ENCODE measurements around the gene PCCA. TPM values are rescaled to one million over a fixed set of nuclear protein-coding genes. Genes with fewer than 3 reads are reported as not detected.

PCCA gene
- total and polyA plus RNA-seq, 2 donors from 2014 or later = 86.2 to 222 TPM

DNA sequence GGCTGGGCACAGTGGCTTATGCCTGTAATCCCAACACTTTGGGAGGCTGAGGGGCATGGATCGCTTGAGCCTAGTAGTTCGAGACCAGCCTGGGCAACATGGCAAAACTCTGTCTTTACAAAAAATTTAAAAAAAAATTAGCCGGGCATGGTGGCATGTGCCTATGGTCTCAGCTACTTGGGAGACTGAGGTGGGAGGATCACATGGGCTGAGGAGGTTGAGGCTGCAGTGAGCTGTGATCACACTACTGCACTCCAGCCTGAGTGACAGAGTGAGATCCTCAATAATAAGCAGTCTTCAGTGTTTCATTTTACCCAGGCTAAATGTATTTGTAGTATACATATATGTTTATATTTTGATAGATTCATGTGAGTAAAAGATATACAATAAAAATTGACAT is 414.7 kb downstream of the PCCA start:
- Histone ChIP-seq H3K9ac (ENCODE audit: low read length in 3 of 3) (no peak overlapping the region), H3K9me3 (ENCODE audit: control insufficient read depth in 2 of 3, insufficient read depth in 1 of 3, low read length in 3 of 3) (no peaks in the 10 kb centered on the region), H3K27me3 (ENCODE audit: control insufficient read depth, insufficient read depth, low read length) (no peaks in the 10 kb centered on the region), H3K27ac (ENCODE audit: low read depth in 2 of 2, low read length in 2 of 2) (no peak overlapping the region), H3K36me3 (ENCODE audit: control insufficient read depth in 2 of 3, insufficient read depth in 3 of 3, low read length in 3 of 3) (no peaks in the 10 kb centered on the region), H3K4me3 (ENCODE audit: low read length in 3 of 3) (no peak overlapping the region), H3K4me1 (ENCODE audit: control insufficient read depth in 2 of 3, insufficient read depth in 2 of 3, low read depth in 1 of 3, low read length in 3 of 3) (no peaks in the 10 kb centered on the region)
- intact Hi-C loops (cut with DNase I) = no loop called here
- TF ChIP-seq CTCF (IDR thresholded peaks at IDR 0.05; ENCODE audit: borderline replicate concordance, extremely low read depth, insufficient read depth) = no peak
- FAIRE-seq (no peak), DNase-seq (no peak)

DNA sequence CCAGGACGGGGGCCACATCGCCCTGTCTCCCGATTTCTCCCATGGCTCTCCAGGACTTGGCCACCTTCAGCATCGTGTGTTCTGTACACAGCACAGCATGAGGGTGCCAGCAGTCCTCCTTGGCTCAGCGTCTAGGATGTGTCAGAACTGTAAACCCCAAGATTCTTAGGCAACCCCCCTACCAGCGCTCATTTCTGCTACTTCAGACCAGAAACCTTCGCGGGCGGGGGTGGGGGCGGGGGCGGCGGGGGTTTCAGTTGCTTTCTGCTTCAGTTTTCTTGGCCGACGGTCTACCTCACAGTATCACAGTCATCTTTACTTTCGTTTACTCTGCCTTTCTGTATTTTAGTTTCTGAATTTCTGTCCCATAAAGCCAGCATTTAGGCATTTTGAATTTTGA is 417.3 kb downstream of the PCCA start:
- FAIRE-seq = no peak
- H3K27ac ChIP-seq (ENCODE audit: low read depth in 2 of 2, low read length in 2 of 2) = no peak overlapping the region
- no peak overlapping the region for H3K9ac ChIP-seq (ENCODE audit: low read length in 3 of 3)
- no peak overlapping the region for H3K4me3 ChIP-seq (ENCODE audit: low read length in 3 of 3)
- no peaks in the 10 kb centered on the region for H3K4me1 ChIP-seq (ENCODE audit: control insufficient read depth in 2 of 3, insufficient read depth in 2 of 3, low read depth in 1 of 3, low read length in 3 of 3)
- H3K9me3 ChIP-seq (ENCODE audit: control insufficient read depth in 2 of 3, insufficient read depth in 1 of 3, low read length in 3 of 3) = no peaks in the 10 kb centered on the region
- no peaks in the 10 kb centered on the region for H3K36me3 ChIP-seq (ENCODE audit: control insufficient read depth in 2 of 3, insufficient read depth in 3 of 3, low read length in 3 of 3)
- intact Hi-C loops (cut with DNase I) = no loop called here
- no peaks in the 10 kb centered on the region for H3K27me3 ChIP-seq (ENCODE audit: control insufficient read depth, insufficient read depth, low read length)
- TF ChIP-seq CTCF (IDR thresholded peaks at IDR 0.05; ENCODE audit: borderline replicate concordance, extremely low read depth, insufficient read depth) = no peak
- no peak for DNase-seq

DNA sequence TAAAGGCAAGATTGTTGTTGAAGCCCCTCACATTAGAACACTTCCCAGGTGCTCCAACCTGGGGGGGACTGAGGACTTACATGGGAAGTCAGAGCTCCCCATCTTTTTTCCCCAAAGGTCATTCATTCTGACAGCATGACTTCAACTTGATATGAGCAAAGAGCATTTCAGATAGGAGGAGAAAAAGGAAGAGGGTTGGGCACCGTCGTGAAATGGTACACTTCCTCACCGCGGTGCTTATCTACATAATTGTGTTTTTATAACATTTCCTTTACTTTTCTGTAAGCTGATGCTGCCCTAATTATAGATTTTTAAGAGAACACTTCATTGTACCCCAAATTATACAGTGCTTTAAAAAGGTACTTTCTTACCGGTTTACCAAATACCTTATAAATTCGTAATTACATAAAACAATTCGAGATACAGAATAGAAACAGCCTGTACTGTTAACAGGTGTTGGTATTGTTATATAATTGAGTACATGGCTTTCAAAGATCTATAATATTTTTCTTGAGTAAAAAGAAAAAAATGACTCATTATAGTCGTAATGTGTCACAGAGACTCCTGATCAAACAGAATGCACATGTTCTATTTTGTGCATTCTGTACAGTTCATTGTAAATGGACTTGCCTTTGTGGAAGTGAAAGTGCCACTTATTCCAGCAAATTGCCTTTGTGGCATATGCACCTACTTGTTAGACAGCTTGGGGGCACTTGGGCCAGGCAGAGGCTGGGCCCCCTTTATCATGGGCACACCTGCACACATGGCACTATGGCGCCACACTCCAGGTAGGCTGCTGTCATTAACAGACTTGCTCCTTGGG is 417.9 kb downstream of the PCCA start:
- DNase-seq = no peak
- Histone ChIP-seq H3K9ac (ENCODE audit: low read length in 3 of 3) (no peak overlapping the region), H3K9me3 (ENCODE audit: control insufficient read depth in 2 of 3, insufficient read depth in 1 of 3, low read length in 3 of 3) (no peaks in the 10 kb centered on the region), H3K36me3 (ENCODE audit: control insufficient read depth in 2 of 3, insufficient read depth in 3 of 3, low read length in 3 of 3) (no peaks in the 10 kb centered on the region), H3K4me1 (ENCODE audit: control insufficient read depth in 2 of 3, insufficient read depth in 2 of 3, low read depth in 1 of 3, low read length in 3 of 3) (no peaks in the 10 kb centered on the region), H3K27me3 (ENCODE audit: control insufficient read depth, insufficient read depth, low read length) (no peaks in the 10 kb centered on the region), H3K4me3 (ENCODE audit: low read length in 3 of 3) (no peak overlapping the region), H3K27ac (ENCODE audit: low read depth in 2 of 2, low read length in 2 of 2) (no peak overlapping the region)
- no peak for FAIRE-seq
- TF ChIP-seq CTCF (IDR thresholded peaks at IDR 0.05; ENCODE audit: borderline replicate concordance, extremely low read depth, insufficient read depth) = no peak
- intact Hi-C loops (cut with DNase I) = no loop called here
